ENCODE results near the gene RBM4B. TPM values are rescaled to one million over a fixed set of nuclear protein-coding genes. Genes with fewer than 3 reads are reported as not detected.

The RBM4B gene
- total RNA-seq, 1 experiment from 2014 or later = 9.5 TPM

GRCh38 chr11:66686100-66686785, 8.6 kb upstream of the RBM4B start:
- no peak overlapping the region for H3K4me3 Mint-ChIP-seq (ENCODE audit: unreplicated experiment)
- DNase-seq (ENCODE audit: unreplicated experiment) = no peak
- TF ChIP-seq CTCF (IDR thresholded peaks at IDR 0.05; ENCODE audit: unreplicated experiment) = no peak
- no peak overlapping the region for H3K27ac Mint-ChIP-seq (ENCODE audit: low read depth, unreplicated experiment)
- no peaks in the 10 kb centered on the region for H3K9me3 Mint-ChIP-seq (ENCODE audit: unreplicated experiment)
- no peaks in the 10 kb centered on the region for H3K27me3 Mint-ChIP-seq (ENCODE audit: insufficient read depth, unreplicated experiment)
- ChIA-PET POLR2A (no interaction called here), CTCF (interaction anchor here (0.5 to 5.6 kb wide), 3 partner anchors 9 to 287 kb away, joined by 3 to 26 read pairs (median 3); no protein-coding TSS in a partner anchor)
- no peaks in the 10 kb centered on the region for H3K4me1 Mint-ChIP-seq (ENCODE audit: insufficient read depth, unreplicated experiment)
- H3K36me3 Mint-ChIP-seq (ENCODE audit: insufficient read depth, unreplicated experiment) = peaks cover 46% of the 10 kb centered on the region
- BruUV-seq (replicated peaks) = no TSS peak
- intact Hi-C loops (cut with micrococcal nuclease) = no loop called here

GRCh38 chr11:66685276-66686099, 7.8 kb upstream of the RBM4B start:
- BruUV-seq (replicated peaks) = no TSS peak
- no peak for DNase-seq (ENCODE audit: unreplicated experiment)
- H3K36me3 Mint-ChIP-seq (ENCODE audit: insufficient read depth, unreplicated experiment) = peaks cover 46% of the 10 kb centered on the region
- POLR2A ChIA-PET = interaction anchor here (0.5 kb wide), 1 partner anchor 198 kb away, joined by 3 read pairs; no protein-coding TSS in a partner anchor
- intact Hi-C loops (cut with micrococcal nuclease) = no loop called here
- no peaks in the 10 kb centered on the region for H3K27me3 Mint-ChIP-seq (ENCODE audit: insufficient read depth, unreplicated experiment)
- H3K27ac Mint-ChIP-seq (ENCODE audit: low read depth, unreplicated experiment) = no peak overlapping the region
- H3K4me3 Mint-ChIP-seq (ENCODE audit: unreplicated experiment) = no peak overlapping the region
- CTCF ChIA-PET = interaction anchor here (0.5 to 5.6 kb wide), 2 partner anchors 9 to 126 kb away, joined by 3 to 26 read pairs; no protein-coding TSS in a partner anchor
- H3K9me3 Mint-ChIP-seq (ENCODE audit: unreplicated experiment) = no peaks in the 10 kb centered on the region
- no peak for TF ChIP-seq CTCF (IDR thresholded peaks at IDR 0.05; ENCODE audit: unreplicated experiment)
- H3K4me1 Mint-ChIP-seq (ENCODE audit: insufficient read depth, unreplicated experiment) = no peaks in the 10 kb centered on the region

GRCh38 chr11:66684635-66685034, 6.9 kb upstream of the RBM4B start:
- intact Hi-C loops (cut with micrococcal nuclease) = no loop called here
- H3K9me3 Mint-ChIP-seq (ENCODE audit: unreplicated experiment) = no peaks in the 10 kb centered on the region
- no peaks in the 10 kb centered on the region for H3K27me3 Mint-ChIP-seq (ENCODE audit: insufficient read depth, unreplicated experiment)
- peak overlapping the region; percentile 39 for H3K27ac Mint-ChIP-seq (ENCODE audit: low read depth, unreplicated experiment)
- H3K4me3 Mint-ChIP-seq (ENCODE audit: unreplicated experiment) = no peak overlapping the region
- BruUV-seq (replicated peaks) = no TSS peak
- POLR2A ChIA-PET = interaction anchor here (0.5 kb wide), 1 partner anchor 199 kb away, joined by 3 read pairs; no protein-coding TSS in a partner anchor
- TF ChIP-seq CTCF (IDR thresholded peaks at IDR 0.05; ENCODE audit: unreplicated experiment) = no peak
- CTCF ChIA-PET = interaction anchor here (0.6 to 5.6 kb wide), 2 partner anchors 10 to 142 kb away, joined by 6 to 26 read pairs; no protein-coding TSS in a partner anchor
- H3K36me3 Mint-ChIP-seq (ENCODE audit: insufficient read depth, unreplicated experiment) = peaks cover 42% of the 10 kb centered on the region
- DNase-seq (ENCODE audit: unreplicated experiment) = no peak
- H3K4me1 Mint-ChIP-seq (ENCODE audit: insufficient read depth, unreplicated experiment) = no peaks in the 10 kb centered on the region

- Mint-ChIP-seq H3K4me1 (ENCODE audit: insufficient read depth, unreplicated experiment) (no peaks in the 10 kb centered on the region), H3K27me3 (ENCODE audit: insufficient read depth, unreplicated experiment) (no peaks in the 10 kb centered on the region), H3K4me3 (ENCODE audit: unreplicated experiment) (no peak overlapping the region), H3K27ac (ENCODE audit: low read depth, unreplicated experiment) (peak overlapping the region; percentile 9), H3K36me3 (ENCODE audit: insufficient read depth, unreplicated experiment) (peaks cover 37% of the 10 kb centered on the region), H3K9me3 (ENCODE audit: unreplicated experiment) (no peaks in the 10 kb centered on the region)
- BruUV-seq (replicated peaks) = no TSS peak
- no peak for DNase-seq (ENCODE audit: unreplicated experiment)
- intact Hi-C loops (cut with micrococcal nuclease) = no loop called here
- ChIA-PET POLR2A (interaction anchor here (0.6 kb wide), 1 partner anchor 41 kb away, joined by 3 read pairs; no protein-coding TSS in a partner anchor), CTCF (interaction anchor here (0.6 to 5.6 kb wide), 2 partner anchors 11 to 141 kb away, joined by 6 to 26 read pairs; no protein-coding TSS in a partner anchor)
- no peak for TF ChIP-seq CTCF (IDR thresholded peaks at IDR 0.05; ENCODE audit: unreplicated experiment)
Measured at GRCh38 chr11:66683877-66684276, 6.2 kb upstream of the RBM4B start.
